ENCODE measurements around the gene IL1R2. TPM values are rescaled to one million over a fixed set of nuclear protein-coding genes. Genes with fewer than 3 reads are reported as not detected.

Gene IL1R2
- total and polyA plus RNA-seq, 2 experiments from 2014 or later = 0.22 to 1.2 TPM

GRCh38 chr2:102027036-102027980 is 35.5 kb downstream of the IL1R2 start:
- H3F3A ChIP-seq (ENCODE audit: insufficient read depth) = peaks cover 48% of the 10 kb centered on the region
- peak overlapping the region; percentile 98 for H3K27ac ChIP-seq
- DNase-seq = peak; percentile 92
- H3K4me2 ChIP-seq (ENCODE audit: unreplicated experiment) = peak overlapping the region; percentile 57
- no peak overlapping the region for H2AFZ ChIP-seq
- no peaks in the 10 kb centered on the region for H3K36me3 ChIP-seq (ENCODE audit: low read depth)
- 12 to 14% methylated on average over 8 of the region's 8 CpGs for WGBS, 2 experiments (ENCODE audit: low coverage in 1 of 2, low lambda C conversion rate in 2 of 2, missing lambda C conversion rate in 2 of 2)
- H3K9me3 ChIP-seq (ENCODE audit: low read depth) = no peaks in the 10 kb centered on the region
- peaks cover 51% of the 10 kb centered on the region for H3K4me1 ChIP-seq (ENCODE audit: insufficient read depth)
- TF ChIP-seq EZH2 (IDR thresholded peaks at IDR 0.05; ENCODE audit: insufficient read depth, poor library complexity, severe bottlenecking) (no peak), EZH2phosphoT487 (IDR thresholded peaks at IDR 0.05; ENCODE audit: insufficient read depth, low read depth) (no peak)
- H3K27me3 ChIP-seq (replicated peaks; ENCODE audit: insufficient read depth) = no peaks in the 10 kb centered on the region
- H3K9me2 ChIP-seq (ENCODE audit: insufficient read depth) = no peaks in the 10 kb centered on the region
- H3K79me2 ChIP-seq (ENCODE audit: insufficient read depth) = no peaks in the 10 kb centered on the region
- in situ Hi-C loops (cut with MboI) = loop anchor here (10.0 to 25.0 kb wide), 2 partner anchors 110 to 317 kb away; partner anchors contain the start of gene IL1R1
- peak overlapping the region; percentile 82 for H3K9ac ChIP-seq
- no peaks in the 10 kb centered on the region for H4K20me1 ChIP-seq (ENCODE audit: insufficient read depth)
- peak overlapping the region; percentile 6; the same call in 1 of the 2 replicates for H3K4me3 ChIP-seq

DNA sequence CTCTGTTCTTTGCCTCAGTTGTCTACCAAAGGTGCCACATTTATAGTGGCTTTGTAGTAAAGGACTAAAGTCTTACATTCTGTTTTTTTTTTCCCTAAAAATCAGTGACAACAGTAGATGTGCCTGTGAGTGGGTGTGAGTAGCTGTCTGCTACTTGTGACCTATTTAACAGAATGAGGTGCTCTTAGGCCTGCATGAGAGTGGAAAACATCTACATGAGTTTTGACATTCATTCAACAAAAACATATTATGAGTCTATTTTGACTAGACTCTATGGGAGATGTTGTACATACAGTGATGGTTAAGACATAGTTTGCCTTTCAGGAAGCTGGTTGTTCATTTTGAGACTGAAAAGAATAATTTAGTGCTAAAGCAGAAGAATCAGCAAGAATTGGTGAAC is 36.7 kb downstream of the IL1R2 start:
- no peak overlapping the region for H3K4me3 ChIP-seq
- H3K4me1 ChIP-seq (ENCODE audit: insufficient read depth) = peaks cover 62% of the 10 kb centered on the region
- H3K79me2 ChIP-seq (ENCODE audit: insufficient read depth) = no peaks in the 10 kb centered on the region
- no peaks in the 10 kb centered on the region for H3K27me3 ChIP-seq (replicated peaks; ENCODE audit: insufficient read depth)
- in situ Hi-C loops (cut with MboI) = loop anchor here (10.0 to 25.0 kb wide), 2 partner anchors 109 to 316 kb away; partner anchors contain the start of gene IL1R1
- H3F3A ChIP-seq (ENCODE audit: insufficient read depth) = peaks cover 56% of the 10 kb centered on the region
- H4K20me1 ChIP-seq (ENCODE audit: insufficient read depth) = no peaks in the 10 kb centered on the region
- peak overlapping the region; percentile 82 for H3K9ac ChIP-seq
- peak overlapping the region; percentile 98 for H3K27ac ChIP-seq
- H2AFZ ChIP-seq = no peak overlapping the region
- no peaks in the 10 kb centered on the region for H3K36me3 ChIP-seq (ENCODE audit: low read depth)
- H3K9me3 ChIP-seq (ENCODE audit: low read depth) = no peaks in the 10 kb centered on the region
- no peaks in the 10 kb centered on the region for H3K9me2 ChIP-seq (ENCODE audit: insufficient read depth)
- TF ChIP-seq EZH2 (IDR thresholded peaks at IDR 0.05; ENCODE audit: insufficient read depth, poor library complexity, severe bottlenecking) = no peak
- TF ChIP-seq EZH2phosphoT487 (IDR thresholded peaks at IDR 0.05; ENCODE audit: insufficient read depth, low read depth) = no peak
- H3K4me2 ChIP-seq (ENCODE audit: unreplicated experiment) = peak overlapping the region; percentile 36
- no peak for DNase-seq

DNA sequence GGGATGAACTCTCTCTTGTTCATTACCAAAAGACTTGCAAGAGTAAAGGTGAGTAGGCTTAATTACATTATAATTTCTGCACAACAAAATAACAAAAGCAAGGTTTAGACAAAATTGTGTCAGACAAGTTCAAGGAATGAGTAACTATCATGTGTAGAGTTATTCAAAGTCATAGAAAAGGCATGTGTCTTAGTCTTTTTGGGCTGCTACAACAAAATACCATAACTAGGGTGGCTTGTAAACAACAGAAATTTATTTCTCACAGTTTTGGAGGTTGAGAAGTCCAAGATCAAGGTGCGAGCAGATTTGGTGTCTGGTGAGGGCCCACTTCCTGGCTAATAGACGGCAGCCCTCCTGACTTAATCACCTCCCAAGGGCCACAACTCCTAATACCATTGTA is 37.6 kb downstream of the IL1R2 start:
- H3K4me3 ChIP-seq = no peak overlapping the region
- H3K9ac ChIP-seq = peak overlapping the region; percentile 82; the same call in 1 of the 2 replicates
- in situ Hi-C loops (cut with MboI) = loop anchor here (10.0 to 25.0 kb wide), 2 partner anchors 108 to 315 kb away; partner anchors contain the start of gene IL1R1
- H3K27me3 ChIP-seq (replicated peaks; ENCODE audit: insufficient read depth) = no peaks in the 10 kb centered on the region
- DNase-seq = peak; percentile 61
- no peaks in the 10 kb centered on the region for H3K9me3 ChIP-seq (ENCODE audit: low read depth)
- 65 to 68% methylated on average over 2 of the region's 2 CpGs for WGBS, 2 experiments (ENCODE audit: low coverage in 1 of 2, low lambda C conversion rate in 2 of 2, missing lambda C conversion rate in 2 of 2)
- H3K9me2 ChIP-seq (ENCODE audit: insufficient read depth) = no peaks in the 10 kb centered on the region
- peak overlapping the region; percentile 98 for H3K27ac ChIP-seq
- no peak overlapping the region for H3K4me2 ChIP-seq (ENCODE audit: unreplicated experiment)
- peaks cover 51% of the 10 kb centered on the region for H3F3A ChIP-seq (ENCODE audit: insufficient read depth)
- H3K36me3 ChIP-seq (ENCODE audit: low read depth) = no peaks in the 10 kb centered on the region
- TF ChIP-seq EZH2 (IDR thresholded peaks at IDR 0.05; ENCODE audit: insufficient read depth, poor library complexity, severe bottlenecking) (no peak), EZH2phosphoT487 (IDR thresholded peaks at IDR 0.05; ENCODE audit: insufficient read depth, low read depth) (no peak)
- H3K4me1 ChIP-seq (ENCODE audit: insufficient read depth) = peaks cover 68% of the 10 kb centered on the region
- no peak overlapping the region for H2AFZ ChIP-seq
- no peaks in the 10 kb centered on the region for H4K20me1 ChIP-seq (ENCODE audit: insufficient read depth)
- no peaks in the 10 kb centered on the region for H3K79me2 ChIP-seq (ENCODE audit: insufficient read depth)

DNA sequence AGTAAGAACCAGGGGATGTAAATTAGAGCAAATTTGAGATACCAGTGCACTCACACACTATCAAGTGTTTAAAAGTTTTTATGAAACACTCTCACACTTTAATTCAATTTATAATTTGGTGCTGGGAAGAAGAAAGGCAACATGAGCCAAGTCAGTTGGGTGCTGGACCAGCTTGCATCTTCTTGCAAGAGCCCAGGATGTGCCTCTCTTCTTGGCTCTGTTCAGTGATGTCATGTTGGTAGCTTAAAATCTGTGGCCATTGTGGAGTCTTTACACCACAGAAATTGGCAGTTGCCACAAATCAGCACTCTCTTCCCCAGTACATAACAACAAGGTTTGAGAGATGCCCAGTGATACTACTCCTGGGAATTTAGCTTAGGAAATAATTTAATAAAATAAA is 38.2 kb downstream of the IL1R2 start:
- no peaks in the 10 kb centered on the region for H3K9me2 ChIP-seq (ENCODE audit: insufficient read depth)
- H3K79me2 ChIP-seq (ENCODE audit: insufficient read depth) = no peaks in the 10 kb centered on the region
- no peak overlapping the region for H2AFZ ChIP-seq
- H3K4me3 ChIP-seq = no peak overlapping the region
- H3F3A ChIP-seq (ENCODE audit: insufficient read depth) = peaks cover 46% of the 10 kb centered on the region
- no peaks in the 10 kb centered on the region for H3K36me3 ChIP-seq (ENCODE audit: low read depth)
- peaks cover 62% of the 10 kb centered on the region for H3K4me1 ChIP-seq (ENCODE audit: insufficient read depth)
- in situ Hi-C loops (cut with MboI) = loop anchor here (10.0 to 25.0 kb wide), 2 partner anchors 107 to 315 kb away; partner anchors contain the start of gene IL1R1
- H4K20me1 ChIP-seq (ENCODE audit: insufficient read depth) = no peaks in the 10 kb centered on the region
- TF ChIP-seq EZH2phosphoT487 (IDR thresholded peaks at IDR 0.05; ENCODE audit: insufficient read depth, low read depth) = no peak
- H3K9ac ChIP-seq = peak overlapping the region; percentile 29; the same call in 1 of the 2 replicates
- H3K4me2 ChIP-seq (ENCODE audit: unreplicated experiment) = no peak overlapping the region
- no peak for DNase-seq
- H3K27me3 ChIP-seq (replicated peaks; ENCODE audit: insufficient read depth) = no peaks in the 10 kb centered on the region
- H3K9me3 ChIP-seq (ENCODE audit: low read depth) = no peaks in the 10 kb centered on the region
- peak overlapping the region; percentile 98 for H3K27ac ChIP-seq
